NCI-H1436 (cell line): ENCODE results near the gene SQSTM1.
"Not testable (repeated sequence)": the region's sequence is repeated elsewhere in the genome, so short reads cannot be mapped to it uniquely, and the experiment has no call there.

Source experiments
- DNase-seq: peaks from one replicate; lab custom pipeline; 2025; lab: John Stamatoyannopoulos, UW

The SQSTM1 gene

GRCh38 chr5:179820483-179821297 lies at the start of gene SQSTM1:
Gene SQSTM1 (plus strand): TSS chr5:179820905. CDS start chr5:179820937, 32 bp downstream.
- peak; percentile 55 for DNase-seq

- no peak for DNase-seq
Observed at GRCh38 chr5:179771311-179771895, 49.3 kb upstream of the SQSTM1 start.

- DNase-seq = no peak
Observed at GRCh38 chr5:179772351-179772750, 48.4 kb upstream of the SQSTM1 start.

- DNase-seq = no peak
Observed at GRCh38 chr5:179773686-179774040, 47.0 kb upstream of the SQSTM1 start.

GRCh38 chr5:179774442-179774841 lies 46.3 kb upstream of the SQSTM1 start:
- no peak for DNase-seq

- no peak for DNase-seq
Observed at GRCh38 chr5:179776411-179776938, 44.2 kb upstream of the SQSTM1 start.

GRCh38 chr5:179777456-179777855 lies 43.2 kb upstream of the SQSTM1 start:
- DNase-seq = no peak

DNA sequence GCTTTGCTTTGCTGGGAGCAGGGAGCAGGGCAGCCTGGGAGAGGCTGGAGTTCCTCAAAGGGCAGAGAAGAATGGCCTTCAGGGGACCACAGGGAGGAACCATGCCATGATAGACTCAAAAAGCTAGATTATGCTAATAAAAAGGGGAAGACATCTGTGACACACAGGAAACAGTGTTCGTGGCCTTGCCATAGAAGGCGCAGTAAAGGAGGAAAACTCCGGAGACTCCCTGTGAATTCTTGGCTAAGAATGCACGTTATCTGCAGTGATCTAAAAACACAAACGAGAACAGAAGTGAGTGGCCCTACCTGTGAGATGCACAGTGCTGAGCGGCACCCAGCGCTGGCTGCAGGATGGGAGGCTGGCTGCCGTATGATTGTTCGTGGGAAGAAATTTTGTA lies 42.8 kb upstream of the SQSTM1 start:
- DNase-seq = no peak

GRCh38 chr5:179778591-179778990 lies 42.1 kb upstream of the SQSTM1 start:
- DNase-seq = no peak

GRCh38 chr5:179779826-179780225 lies 40.9 kb upstream of the SQSTM1 start:
- no peak for DNase-seq

DNA sequence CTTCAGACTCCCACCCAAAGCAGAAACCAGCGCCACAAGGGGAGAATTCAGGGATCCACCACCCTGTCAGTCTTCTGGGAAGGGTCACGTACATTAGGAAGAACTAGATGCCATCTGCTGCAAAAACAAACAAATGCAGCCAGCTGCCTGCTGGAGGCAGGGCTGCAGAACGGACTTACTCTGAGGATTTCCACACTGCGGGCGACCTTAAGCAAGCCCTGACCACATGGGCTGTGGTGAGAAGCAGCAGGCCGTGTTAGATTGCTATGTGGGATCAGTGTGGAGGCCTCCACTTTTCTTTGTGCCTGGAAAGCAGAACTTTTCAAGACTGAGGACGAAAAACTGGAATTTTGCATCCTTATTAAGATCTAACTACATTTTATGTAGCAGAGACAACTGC lies 40.3 kb upstream of the SQSTM1 start:
- no peak for DNase-seq

GRCh38 chr5:179781846-179782245 lies 38.9 kb upstream of the SQSTM1 start:
- DNase-seq = no peak

DNA sequence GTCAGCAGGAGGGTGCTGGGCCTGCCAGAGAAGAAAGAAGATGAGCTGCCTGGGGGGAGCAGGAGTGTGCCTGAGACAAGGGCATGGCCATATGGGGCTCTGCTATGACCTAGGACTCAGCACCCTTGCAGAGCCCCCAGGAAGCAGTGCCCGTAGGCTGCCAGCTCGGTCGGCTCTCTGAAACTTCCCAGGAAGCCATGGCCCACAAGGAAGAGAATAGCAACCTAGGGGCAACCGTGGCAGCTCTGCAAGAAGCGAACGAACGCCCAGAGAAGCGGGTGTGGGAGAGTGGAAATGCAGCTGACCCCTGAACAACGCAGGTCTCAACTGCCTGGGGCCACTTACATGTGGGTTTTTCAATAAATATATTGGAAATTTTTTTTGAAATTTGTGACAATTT lies 37.6 kb upstream of the SQSTM1 start:
- DNase-seq = no peak

GRCh38 chr5:179786861-179787260 lies 33.8 kb upstream of the SQSTM1 start:
- no peak for DNase-seq

DNA sequence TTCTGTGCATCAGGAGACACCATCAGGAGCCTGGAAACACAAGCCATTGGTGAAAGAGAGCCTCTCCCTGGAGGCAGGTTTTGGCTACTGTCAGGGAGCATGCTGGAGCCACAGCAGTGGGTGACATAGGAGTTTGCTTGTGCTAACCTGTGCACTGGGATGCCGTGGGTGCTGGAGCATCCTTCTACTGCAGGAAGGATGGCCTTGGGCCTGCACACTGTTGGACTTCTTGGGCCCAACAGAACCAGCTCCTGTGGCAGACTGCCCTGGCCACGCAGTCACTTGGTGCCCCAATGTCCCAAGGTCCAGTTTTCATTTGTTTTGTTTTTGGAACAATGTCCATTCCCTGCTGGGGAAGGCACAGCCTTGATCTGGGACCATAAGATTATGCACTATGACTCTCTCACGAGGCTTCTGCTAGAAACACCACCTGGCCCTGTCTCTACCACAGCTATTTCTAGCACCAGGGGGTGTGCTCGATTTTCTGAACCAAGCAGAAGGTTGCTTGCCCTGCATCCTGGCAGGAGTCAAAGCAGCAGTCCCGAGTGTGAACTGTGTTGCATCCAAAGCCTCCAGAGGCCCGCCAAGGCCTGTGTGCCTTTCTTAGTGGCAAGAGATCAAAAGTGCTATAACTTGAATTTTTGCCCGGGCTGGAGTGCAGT lies 32.4 kb upstream of the SQSTM1 start:
- no peak for DNase-seq

DNA sequence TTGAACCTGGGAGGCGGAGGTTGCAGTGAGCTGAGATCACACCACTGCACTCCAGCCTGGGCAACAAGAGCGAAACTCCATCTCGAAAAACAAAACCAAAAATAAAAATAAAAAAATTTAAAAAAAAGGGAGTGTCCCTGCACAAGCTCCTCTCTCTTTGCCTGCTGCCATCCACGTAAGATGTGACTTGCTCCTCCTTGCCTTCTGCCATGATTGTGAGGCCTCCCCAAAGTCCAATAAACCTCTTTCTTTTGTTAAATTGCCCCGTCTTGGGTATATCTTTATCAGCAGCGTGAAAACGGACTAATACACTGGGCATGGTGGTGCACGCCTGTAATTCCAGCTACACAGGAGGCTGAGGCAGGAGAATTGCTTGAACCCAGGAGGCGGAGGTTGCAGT lies 31.4 kb upstream of the SQSTM1 start:
- not testable (repeated sequence) for DNase-seq

GRCh38 chr5:179791881-179792611 lies 28.7 kb upstream of the SQSTM1 start:
- no peak for DNase-seq

- DNase-seq = no peak
Observed at GRCh38 chr5:179792612-179793467, 27.9 kb upstream of the SQSTM1 start.

- DNase-seq = no peak
Observed at GRCh38 chr5:179793468-179794139, 27.1 kb upstream of the SQSTM1 start, which contains the start of gene LTC4S. Gene LTC4S (plus strand): TSS chr5:179793986. CDS start chr5:179794081, 95 bp downstream.

GRCh38 chr5:179794171-179794570 lies 26.5 kb upstream of the SQSTM1 start:
- DNase-seq = no peak

DNA sequence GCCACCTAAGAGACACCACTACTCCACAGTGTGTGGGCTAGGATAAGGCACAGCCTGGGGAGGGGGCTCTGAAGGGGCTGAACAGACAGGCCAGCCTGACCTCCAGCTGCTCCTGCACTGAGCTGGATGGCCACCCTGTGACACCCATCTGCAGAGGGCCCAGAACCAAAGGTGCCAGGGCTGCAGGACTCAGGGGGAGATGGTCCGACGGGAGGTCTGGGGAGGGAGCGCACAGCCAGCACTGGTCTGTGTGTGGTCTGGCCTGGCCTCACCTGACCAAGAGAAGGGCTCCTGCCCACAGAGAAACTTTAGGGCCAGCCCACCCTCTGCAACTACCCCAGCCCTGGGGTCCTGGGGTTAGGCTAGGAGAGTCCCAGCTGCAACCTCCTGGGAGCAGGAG lies 26.1 kb upstream of the SQSTM1 start:
- no peak for DNase-seq
